GM12865 (cell line): ENCODE results near the gene AGFG2.

Source experiments
- DNase-seq: peaks from one replicate; pipeline ENCODE4 v3.0.0; 2010; ENCODE audit warnings: low read depth
- H3K4me3 ChIP-seq: 2 replicates; pipeline ENCODE4 v1.5.1; 2011; ENCODE audit warnings: mild to moderate bottlenecking, low read depth, low read length, control low read depth
- TF ChIP-seq, protein P1 (sequence below): IDR thresholded peaks from 2 replicates; pipeline ENCODE4 v1.5.1; 2011; ENCODE audit warnings: low read length, control low read depth, low read depth, inconsistent platforms; ENCODE audit not compliant: insufficient read depth; ENCODE audit errors: missing control alignments

AGFG2 gene

DNA sequence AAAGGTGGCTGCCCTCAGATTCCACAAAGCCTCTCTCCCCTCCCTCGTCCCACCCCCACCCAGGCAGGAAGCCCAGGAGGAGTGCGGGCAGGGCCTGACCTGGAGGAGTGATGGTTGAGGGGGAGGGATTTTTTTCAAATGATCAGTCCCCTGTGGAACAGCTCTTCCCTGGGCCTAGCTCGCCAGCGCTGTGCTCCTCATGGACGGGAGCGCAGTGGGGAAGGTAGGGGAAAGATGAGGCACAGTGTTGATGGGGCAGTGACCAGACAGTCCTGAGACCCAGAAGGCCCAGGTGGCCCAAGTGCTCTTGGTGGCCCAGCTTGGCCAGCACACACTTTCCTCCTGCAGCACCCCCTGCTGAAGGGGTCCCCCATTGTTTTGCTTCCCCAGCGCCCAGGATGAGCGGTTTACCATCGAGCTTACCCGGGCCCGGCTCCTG is 26.1 kb downstream of the AGFG2 start:
- no peak overlapping the region for H3K4me3 ChIP-seq
- DNase-seq = no peak
- TF ChIP-seq, protein P1, sequence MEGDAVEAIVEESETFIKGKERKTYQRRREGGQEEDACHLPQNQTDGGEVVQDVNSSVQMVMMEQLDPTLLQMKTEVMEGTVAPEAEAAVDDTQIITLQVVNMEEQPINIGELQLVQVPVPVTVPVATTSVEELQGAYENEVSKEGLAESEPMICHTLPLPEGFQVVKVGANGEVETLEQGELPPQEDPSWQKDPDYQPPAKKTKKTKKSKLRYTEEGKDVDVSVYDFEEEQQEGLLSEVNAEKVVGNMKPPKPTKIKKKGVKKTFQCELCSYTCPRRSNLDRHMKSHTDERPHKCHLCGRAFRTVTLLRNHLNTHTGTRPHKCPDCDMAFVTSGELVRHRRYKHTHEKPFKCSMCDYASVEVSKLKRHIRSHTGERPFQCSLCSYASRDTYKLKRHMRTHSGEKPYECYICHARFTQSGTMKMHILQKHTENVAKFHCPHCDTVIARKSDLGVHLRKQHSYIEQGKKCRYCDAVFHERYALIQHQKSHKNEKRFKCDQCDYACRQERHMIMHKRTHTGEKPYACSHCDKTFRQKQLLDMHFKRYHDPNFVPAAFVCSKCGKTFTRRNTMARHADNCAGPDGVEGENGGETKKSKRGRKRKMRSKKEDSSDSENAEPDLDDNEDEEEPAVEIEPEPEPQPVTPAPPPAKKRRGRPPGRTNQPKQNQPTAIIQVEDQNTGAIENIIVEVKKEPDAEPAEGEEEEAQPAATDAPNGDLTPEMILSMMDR = no peak

DNA sequence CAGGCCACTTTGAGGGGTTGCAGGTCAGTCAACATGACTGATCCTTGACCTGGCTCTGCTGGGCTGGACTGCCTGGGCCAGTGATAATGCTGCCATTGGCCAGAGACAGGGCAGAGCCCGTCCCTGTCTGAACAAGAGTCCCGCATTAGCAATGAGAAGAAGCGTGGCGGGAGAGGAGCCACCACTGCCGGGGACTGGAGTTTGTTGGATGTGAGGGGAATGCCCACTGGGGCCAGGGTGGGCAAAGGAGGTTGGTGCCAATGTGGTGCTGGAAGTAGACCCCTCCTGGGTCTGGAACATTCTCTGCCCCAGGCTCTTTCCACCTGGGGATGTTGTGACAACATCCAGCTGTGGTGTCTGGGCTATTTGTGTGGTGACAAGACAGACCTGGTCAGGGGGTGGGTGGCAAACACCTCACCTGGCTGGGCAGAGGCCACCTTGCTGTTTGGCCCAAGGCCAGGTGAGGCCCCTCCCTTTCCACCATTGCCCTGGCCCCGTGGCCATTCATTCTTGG is 27.1 kb downstream of the AGFG2 start:
- TF ChIP-seq, protein P1 = no peak
- no peak for DNase-seq
- no peak overlapping the region for H3K4me3 ChIP-seq

DNA sequence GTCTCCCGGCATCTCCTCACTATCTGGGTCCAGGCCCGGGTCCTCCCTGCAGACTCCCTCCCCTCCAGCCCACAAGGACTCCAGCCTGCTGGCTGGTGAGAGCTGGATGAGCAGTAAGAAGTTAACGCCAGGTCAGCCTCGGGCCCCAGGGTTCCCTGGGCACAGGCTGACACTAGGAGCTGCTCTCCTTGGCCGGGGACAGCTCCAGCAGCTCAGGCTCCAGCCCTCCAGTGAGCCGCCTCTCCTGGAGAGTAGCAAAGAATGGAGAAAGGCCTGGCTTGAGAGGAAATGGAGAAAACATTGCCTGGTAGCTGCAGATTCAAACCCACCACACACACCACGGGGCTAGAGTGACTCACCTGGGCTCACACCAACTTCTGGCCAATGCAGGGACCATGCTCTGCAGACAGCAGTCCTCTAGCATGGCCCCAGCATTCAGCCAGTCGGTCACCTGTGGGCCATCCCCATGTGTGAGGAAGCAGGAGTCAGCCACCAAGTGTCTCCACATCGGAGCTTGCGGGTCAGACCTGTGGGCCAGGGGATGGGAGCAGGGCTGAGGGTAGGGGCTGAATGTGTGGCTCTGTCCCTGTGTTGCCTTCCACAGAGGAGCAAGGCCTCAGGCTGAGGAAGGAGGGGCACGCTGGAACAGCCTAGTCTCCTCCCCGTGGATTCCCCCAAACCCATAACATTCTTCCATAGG is 28.2 kb downstream of the AGFG2 start:
- DNase-seq = no peak
- no peak overlapping the region for H3K4me3 ChIP-seq
- TF ChIP-seq, protein P1 = no peak

DNA sequence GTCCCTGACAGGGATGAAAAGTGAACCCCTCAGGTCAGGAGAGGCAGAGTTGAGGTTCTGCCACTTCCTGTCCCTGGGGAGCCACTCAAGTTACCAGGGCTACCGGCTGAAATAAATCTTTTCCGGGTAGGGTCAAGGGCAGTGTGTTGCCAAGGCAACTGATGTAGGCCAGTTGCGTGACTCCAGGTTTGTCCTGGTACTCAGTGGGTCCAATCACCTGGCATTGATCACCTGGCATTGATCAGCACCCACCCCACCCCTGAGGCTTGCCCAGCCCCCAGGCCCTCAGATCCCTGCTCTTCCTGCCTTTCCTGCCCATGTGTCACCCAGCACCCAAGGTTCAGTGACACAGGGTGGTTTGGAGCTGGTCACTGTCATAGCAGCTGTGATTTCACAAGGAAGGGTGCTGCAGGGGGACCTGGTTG is 28.8 kb downstream of the AGFG2 start:
- peak; percentile 62 for DNase-seq
- no peak overlapping the region for H3K4me3 ChIP-seq
- TF ChIP-seq, protein P1 = no peak

DNA sequence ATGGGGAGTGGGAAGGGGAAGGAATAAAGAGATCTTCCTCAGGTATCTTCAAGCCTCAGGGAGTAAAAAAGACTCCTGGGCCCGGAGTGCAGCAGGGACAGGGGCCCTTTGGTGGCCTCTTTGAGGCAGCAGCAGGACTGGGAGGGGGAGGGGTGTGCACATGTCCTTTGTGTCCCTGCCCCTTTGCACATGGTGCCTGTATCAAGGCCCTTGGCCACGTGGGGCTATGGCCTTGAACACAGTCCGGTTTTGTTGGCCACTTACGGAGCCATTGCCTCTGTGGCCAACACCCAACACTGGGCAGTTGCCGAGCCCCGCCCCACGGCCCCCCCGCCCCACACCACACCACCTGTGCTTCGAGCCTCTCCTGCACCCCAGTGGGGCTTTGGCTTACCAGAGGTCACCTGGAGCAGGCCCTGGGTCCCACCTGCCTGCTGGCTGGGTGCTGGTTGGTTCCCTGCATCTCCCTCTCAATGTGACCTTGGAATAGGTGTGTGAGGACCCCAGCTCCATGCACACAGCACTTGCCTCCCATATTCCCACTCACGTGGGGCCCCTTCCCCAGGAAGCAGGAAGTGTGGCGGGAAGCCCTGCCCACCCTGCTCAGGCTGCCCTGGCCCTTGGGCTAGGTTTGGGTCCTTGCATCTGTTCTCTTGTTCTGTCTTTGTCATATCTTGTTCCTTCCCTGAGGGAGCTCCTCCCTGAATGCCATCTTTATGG is 29.3 kb downstream of the AGFG2 start:
- peak; percentile 40 for DNase-seq
- TF ChIP-seq, protein P1 = no peak
- no peak overlapping the region for H3K4me3 ChIP-seq

DNA sequence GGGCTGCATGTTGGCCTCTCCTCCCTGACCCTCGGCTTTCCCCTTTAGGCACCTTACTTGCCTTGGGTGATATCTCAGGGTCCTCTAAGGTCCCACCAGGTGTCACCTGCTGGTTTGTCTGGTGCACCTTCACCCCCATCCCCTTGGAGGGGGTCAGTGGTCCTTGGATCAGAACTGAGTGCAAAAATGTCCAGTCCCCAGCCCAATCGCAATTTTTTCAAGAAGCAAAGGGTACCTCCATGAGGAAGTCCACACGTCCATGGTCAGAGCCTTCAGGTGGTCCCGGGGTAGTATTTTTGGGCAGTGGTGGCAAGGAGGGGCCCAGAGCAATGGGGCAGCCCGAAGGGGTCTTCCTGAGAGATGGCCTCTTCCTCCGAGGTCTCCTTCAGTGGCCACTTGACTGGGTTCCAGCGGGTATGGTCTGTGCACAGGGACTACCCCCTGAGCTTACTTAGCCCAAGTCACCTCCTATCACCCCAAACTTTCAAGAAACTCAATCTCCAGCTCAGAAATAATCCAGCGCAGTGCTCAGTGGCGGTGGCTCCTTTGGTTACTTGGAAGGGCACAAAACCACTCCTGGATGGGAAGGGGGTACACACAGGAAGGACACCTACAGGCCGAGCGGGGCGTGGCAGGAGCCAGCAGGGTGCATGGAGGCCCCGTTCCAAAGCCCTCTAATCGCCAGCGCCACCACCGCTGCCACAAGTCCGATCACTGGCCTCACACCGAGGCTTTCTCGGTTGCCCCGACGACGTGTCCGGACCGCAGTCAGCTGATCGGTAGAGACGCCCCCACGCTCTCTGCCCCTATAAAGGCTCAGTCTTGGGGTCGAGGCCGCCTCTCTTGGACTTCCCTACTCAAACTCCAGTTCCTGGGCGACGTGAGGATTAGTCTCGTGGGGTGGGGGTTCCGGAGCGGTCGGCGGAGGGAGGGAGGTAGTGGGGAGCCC is 30.2 kb downstream of the AGFG2 start:
- DNase-seq = peak; percentile 79
- TF ChIP-seq, protein P1 = peak; percentile 42
- peak overlapping the region; percentile 47 for H3K4me3 ChIP-seq
